Parathyroid adenoma (tissue), 2 donors: Measurements from ENCODE around the gene CLIP3.
"Not testable (repeated sequence)": the region's sequence is repeated elsewhere in the genome, so short reads cannot be mapped to it uniquely, and the experiment has no call there.

Experiments
- H2AFZ ChIP-seq: fragments of 300-600 bp; sonication (generic); one replicate; pipeline ENCODE4 v1.7.0; 2017; ENCODE audit warnings: antibody characterized with exemption, mild to moderate bottlenecking
- H3K27ac ChIP-seq: fragments of 300-600 bp; sonication (generic); one replicate; pipeline ENCODE4 v1.7.0; 2017
- H3K27me3 ChIP-seq: fragments of 300-600 bp; sonication (generic); one replicate; pipeline ENCODE4 v1.7.0; 2017; ENCODE audit warnings: low read length; ENCODE audit not compliant: control insufficient read depth, insufficient read depth
- H3K36me3 ChIP-seq: fragments of 300-600 bp; sonication (generic); one replicate; pipeline ENCODE4 v1.7.0; 2017; ENCODE audit warnings: low read length; ENCODE audit not compliant: control insufficient read depth, insufficient read depth
- H3K4me1 ChIP-seq: fragments of 300-600 bp; sonication (generic); one replicate; pipeline ENCODE4 v1.7.0; 2017; ENCODE audit warnings: control low read depth
- H3K4me2 ChIP-seq: fragments of 300-600 bp; sonication (generic); one replicate; pipeline ENCODE4 v1.7.0; 2017; ENCODE audit warnings: low read length
- H3K4me3 ChIP-seq: fragments of 300-600 bp; sonication (generic); one replicate; pipeline ENCODE4 v1.7.0; 2017; ENCODE audit warnings: low read depth, low read length
- H3K79me2 ChIP-seq: fragments of 300-600 bp; sonication (generic); one replicate; pipeline ENCODE4 v1.7.0; 2017; ENCODE audit warnings: control low read depth
- H3K9ac ChIP-seq: fragments of 300-600 bp; sonication (generic); one replicate; pipeline ENCODE4 v1.7.0; 2017; ENCODE audit warnings: mild to moderate bottlenecking
- H3K9me3 ChIP-seq: fragments of 300-600 bp; sonication (generic); one replicate; pipeline ENCODE4 v1.7.0; 2017; ENCODE audit warnings: low read length; ENCODE audit not compliant: control insufficient read depth
- TF ChIP-seq, protein P1 (sequence below): fragments of 300-600 bp; sonication (generic); IDR thresholded peaks from one replicate; pipeline ENCODE4 v1.7.0; 2017; ENCODE audit warnings: antibody characterized with exemption, mild to moderate bottlenecking
- donor health status: primary hyperparathyroidism.

Gene CLIP3

DNA sequence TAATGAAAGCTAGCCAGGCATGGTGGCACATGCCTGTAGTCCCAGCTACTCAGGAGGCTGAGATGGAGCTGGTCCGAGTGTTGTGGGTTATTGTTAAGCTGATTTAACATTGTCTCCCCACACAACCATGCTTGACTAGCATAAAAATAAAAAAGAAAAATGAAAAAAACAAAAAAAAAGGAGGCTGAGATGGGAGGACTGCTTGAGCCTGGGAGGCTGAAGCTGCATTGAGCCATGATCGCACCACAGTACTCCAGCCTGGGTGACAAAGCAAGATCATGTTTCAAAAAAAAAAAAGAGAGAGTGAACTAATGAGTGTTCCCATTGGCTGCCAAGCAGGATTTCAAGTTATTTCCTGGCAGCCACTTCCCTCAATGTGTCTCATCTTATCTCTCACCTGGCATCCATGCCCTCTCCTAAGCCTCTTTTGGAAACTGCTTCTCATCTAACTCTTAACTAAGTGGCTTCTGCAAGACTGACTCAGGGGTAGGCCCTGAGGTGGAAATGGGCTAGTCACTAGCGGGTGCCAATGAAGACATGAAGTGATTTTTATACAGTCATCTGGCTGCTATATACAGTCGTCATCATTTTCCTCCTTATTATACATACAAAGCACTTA lies 16.5 kb upstream of the CLIP3 start:
- no peaks in the 10 kb centered on the region for H3K4me1 ChIP-seq
- no peak overlapping the region for H3K4me2 ChIP-seq
- no peaks in the 10 kb centered on the region for H3K9me3 ChIP-seq
- H3K79me2 ChIP-seq = peaks cover 19% of the 10 kb centered on the region
- no peak overlapping the region for H3K27ac ChIP-seq
- no peak overlapping the region for H3K4me3 ChIP-seq
- TF ChIP-seq, protein P1, sequence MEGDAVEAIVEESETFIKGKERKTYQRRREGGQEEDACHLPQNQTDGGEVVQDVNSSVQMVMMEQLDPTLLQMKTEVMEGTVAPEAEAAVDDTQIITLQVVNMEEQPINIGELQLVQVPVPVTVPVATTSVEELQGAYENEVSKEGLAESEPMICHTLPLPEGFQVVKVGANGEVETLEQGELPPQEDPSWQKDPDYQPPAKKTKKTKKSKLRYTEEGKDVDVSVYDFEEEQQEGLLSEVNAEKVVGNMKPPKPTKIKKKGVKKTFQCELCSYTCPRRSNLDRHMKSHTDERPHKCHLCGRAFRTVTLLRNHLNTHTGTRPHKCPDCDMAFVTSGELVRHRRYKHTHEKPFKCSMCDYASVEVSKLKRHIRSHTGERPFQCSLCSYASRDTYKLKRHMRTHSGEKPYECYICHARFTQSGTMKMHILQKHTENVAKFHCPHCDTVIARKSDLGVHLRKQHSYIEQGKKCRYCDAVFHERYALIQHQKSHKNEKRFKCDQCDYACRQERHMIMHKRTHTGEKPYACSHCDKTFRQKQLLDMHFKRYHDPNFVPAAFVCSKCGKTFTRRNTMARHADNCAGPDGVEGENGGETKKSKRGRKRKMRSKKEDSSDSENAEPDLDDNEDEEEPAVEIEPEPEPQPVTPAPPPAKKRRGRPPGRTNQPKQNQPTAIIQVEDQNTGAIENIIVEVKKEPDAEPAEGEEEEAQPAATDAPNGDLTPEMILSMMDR = no peak
- H2AFZ ChIP-seq = no peak overlapping the region
- H3K27me3 ChIP-seq = no peaks in the 10 kb centered on the region
- no peak overlapping the region for H3K9ac ChIP-seq
- H3K36me3 ChIP-seq = no peaks in the 10 kb centered on the region

DNA sequence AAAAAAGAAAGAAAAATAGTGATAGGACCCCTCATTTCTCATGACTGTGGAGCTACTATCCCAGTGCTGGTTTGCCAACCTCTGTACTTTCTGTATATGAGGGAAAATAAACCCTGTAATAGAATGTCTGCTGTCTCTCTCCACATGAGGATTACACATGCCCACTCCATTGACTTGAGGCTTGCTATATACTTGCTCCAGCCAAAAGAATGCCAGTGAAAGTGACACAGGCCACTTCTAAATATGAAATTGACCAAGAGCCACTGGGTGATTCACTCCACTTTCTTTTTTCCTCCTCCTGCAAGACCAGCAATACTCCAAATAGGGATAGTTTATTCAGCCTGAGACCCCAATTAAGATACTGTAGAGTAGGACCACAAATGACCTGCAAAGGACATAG lies 15.2 kb upstream of the CLIP3 start:
- Histone ChIP-seq H3K27ac (no peak overlapping the region), H3K36me3 (no peaks in the 10 kb centered on the region), H3K79me2 (peaks cover 19% of the 10 kb centered on the region), H3K4me1 (no peaks in the 10 kb centered on the region), H3K9me3 (no peaks in the 10 kb centered on the region), H3K4me2 (no peak overlapping the region), H3K4me3 (no peak overlapping the region), H2AFZ (no peak overlapping the region), H3K9ac (no peak overlapping the region), H3K27me3 (no peaks in the 10 kb centered on the region)
- TF ChIP-seq, protein P1 = no peak

DNA sequence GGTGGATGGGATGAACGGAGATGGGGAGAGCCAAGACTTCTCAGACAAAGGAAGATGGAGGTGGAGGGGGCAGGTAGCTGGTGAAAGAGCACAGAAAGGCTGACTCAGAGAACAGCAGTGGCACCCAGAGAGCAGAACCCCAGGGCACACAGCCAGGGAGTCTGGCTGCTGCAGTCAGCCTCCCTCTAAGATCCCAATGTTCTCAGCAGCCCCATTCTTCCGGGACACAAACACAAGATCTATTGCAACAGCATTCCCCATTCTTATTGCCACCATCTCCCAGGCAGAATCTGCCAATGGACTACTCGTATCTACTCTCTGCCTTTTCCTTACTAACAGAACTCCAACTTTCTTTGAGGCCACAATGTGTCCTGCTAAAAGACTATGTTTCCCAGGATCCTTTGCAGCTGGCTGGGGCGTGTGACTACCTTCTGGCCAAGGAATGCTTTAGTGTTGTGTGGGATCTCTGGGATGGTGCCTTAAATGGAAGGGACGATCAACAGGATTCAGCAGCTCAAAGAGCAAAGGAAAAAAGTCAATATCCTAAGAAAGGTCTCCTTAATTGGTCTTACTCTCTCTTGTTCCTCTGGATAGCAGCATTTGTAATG lies 13.9 kb upstream of the CLIP3 start:
- no peak overlapping the region for H3K27ac ChIP-seq

DNA sequence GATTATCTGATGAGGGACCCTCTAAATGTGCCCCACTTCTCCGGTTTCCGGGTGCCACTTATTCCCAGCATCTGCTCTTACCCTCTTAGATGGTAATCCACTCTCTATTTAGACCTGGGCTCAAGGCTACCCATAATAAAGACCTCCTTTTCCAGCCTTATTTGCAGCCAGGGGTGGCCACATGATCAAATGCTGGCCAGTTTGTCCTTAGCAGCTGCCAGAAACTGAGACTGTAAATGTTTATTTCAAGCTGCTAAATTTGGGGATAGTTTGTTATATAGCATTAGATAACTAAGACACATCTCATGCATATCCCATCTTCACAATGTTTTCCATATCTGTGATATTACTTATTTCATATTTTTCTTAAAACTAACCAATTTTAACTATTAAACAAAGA lies 11.3 kb upstream of the CLIP3 start:
- no peak overlapping the region for H3K4me2 ChIP-seq
- H3K36me3 ChIP-seq = no peaks in the 10 kb centered on the region
- peaks cover 22% of the 10 kb centered on the region for H3K79me2 ChIP-seq
- H3K4me3 ChIP-seq = no peak overlapping the region
- H3K4me1 ChIP-seq = no peaks in the 10 kb centered on the region
- H3K9ac ChIP-seq = no peak overlapping the region
- TF ChIP-seq, protein P1 = no peak
- no peaks in the 10 kb centered on the region for H3K27me3 ChIP-seq
- H2AFZ ChIP-seq = no peak overlapping the region
- H3K9me3 ChIP-seq = no peaks in the 10 kb centered on the region
- no peak overlapping the region for H3K27ac ChIP-seq

More for the DNA sequence above, 13.9 kb upstream of the CLIP3 start:
- Histone ChIP-seq H3K4me1 (no peaks in the 10 kb centered on the region), H3K27me3 (no peaks in the 10 kb centered on the region), H3K4me3 (no peak overlapping the region), H3K4me2 (no peak overlapping the region), H3K9me3 (no peaks in the 10 kb centered on the region), H3K79me2 (peaks cover 19% of the 10 kb centered on the region), H3K36me3 (no peaks in the 10 kb centered on the region), H2AFZ (no peak overlapping the region), H3K9ac (no peak overlapping the region)
- TF ChIP-seq, protein P1 = no peak

DNA sequence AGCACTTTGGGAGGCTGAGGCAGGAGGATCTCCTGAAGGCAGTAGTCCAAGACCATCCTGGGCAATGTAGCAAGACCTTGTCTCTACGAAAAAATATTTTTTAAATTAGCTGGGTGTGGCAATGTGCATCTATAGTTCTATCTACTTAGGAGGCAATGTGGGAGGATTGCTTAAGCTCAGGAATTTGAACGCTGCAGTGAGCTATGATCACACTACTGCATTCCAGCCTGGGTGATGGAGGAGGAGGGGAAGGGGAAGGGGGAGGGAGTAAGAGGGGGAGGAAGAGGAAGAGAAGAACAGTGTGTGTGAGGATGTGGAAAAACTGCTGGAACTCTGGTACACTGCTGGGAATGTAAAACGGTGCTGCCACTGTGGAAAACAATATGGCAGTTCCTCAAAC lies 9.2 kb upstream of the CLIP3 start:
- Histone ChIP-seq H3K4me1 (no peaks in the 10 kb centered on the region), H3K27ac (no peak overlapping the region)
- TF ChIP-seq, protein P1 = no peak

DNA sequence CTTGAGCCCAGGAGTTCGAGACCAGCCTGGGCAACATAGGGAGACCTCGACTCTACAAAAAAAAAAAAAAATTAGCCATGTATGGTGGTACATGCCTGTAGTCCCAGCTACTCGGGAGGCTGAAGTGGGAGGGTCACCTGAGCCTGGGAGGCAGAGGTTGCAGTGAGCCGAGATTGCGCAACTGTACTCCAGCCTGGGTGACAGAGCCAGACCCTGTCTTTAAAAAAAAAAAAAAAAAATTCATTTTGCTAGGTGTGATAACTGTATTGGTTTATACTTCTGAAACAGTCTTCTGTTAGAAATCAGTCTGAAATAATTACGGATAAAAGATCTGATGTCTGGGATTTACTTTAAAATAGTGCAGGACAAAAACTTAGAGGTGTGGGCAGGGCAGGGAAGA lies 8.4 kb upstream of the CLIP3 start:
- H3K79me2 ChIP-seq, H3K27ac ChIP-seq, H3K4me3 ChIP-seq, H3K36me3 ChIP-seq, H3K27me3 ChIP-seq, H3K9ac ChIP-seq, H3K9me3 ChIP-seq, H2AFZ ChIP-seq, H3K4me2 ChIP-seq, H3K4me1 ChIP-seq: not testable (repeated sequence)

More for the DNA sequence above, 9.2 kb upstream of the CLIP3 start:
- no peaks in the 10 kb centered on the region for H3K27me3 ChIP-seq
- no peak overlapping the region for H3K4me2 ChIP-seq
- no peak overlapping the region for H2AFZ ChIP-seq
- peaks cover 14% of the 10 kb centered on the region for H3K79me2 ChIP-seq
- no peak overlapping the region for H3K4me3 ChIP-seq
- H3K9ac ChIP-seq = no peak overlapping the region
- H3K9me3 ChIP-seq = no peaks in the 10 kb centered on the region
- no peaks in the 10 kb centered on the region for H3K36me3 ChIP-seq
